ENCODE results near the gene MTHFS.

MTHFS gene

DNA sequence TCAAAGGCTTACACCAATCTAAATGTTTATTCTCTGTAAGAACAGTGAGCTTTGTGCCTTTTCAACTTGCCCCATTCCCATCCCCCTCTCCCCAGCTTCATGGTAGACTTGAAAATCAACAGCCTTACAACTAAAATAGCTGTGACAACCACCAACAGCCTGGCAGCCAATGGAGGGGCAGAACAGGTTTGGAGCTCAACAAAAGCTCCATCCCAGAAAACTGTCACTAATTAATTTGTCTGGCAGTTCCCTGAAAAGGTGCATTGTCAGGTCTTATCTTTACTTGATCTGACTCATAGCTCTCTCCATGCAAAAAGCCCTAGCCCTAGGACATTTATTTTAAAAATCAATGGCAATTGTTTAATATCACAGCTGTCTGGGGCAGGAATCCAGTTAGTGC lies 22.6 kb downstream of the MTHFS start:
- no peak for DNase-seq
- no peak for TF ChIP-seq GATA1 (IDR thresholded peaks at IDR 0.05; ENCODE audit: low read depth, low read length)
- TF ChIP-seq POLR2A (IDR thresholded peaks at IDR 0.05; ENCODE audit: low read length), result no peak

DNA sequence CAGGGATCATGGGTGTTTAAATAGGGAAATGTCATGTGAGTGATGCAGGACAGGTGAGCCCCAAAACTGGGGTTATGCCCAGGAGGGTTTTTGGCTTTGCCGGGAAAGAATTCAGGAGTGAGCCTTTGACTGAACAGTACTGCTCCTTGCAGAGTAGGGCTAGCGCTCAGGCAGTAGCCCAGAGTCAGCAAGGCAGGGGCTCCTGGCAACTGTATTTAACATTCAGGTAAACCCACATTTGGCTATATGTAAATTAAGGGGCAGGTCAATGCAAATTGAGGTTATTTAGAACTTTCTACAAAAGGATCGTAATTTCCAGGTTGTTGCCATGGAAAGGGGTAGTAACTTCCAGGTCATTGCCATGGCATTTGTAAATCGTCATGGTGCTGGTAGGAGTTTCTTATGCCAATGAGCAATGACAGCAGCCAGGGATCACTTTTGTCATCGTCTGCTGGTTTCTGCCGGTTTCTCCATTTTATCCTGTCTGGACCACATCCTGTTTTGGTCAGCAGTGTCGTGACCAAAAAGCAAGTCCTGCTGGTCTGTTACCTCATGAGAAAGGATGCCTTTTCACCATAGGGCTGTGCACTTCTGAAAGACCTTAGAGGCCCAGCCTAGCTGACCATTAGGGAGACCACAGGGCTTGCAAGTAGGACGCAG lies 24.3 kb downstream of the MTHFS start:
- no peak for DNase-seq
- TF ChIP-seq GATA1 (IDR thresholded peaks at IDR 0.05; ENCODE audit: low read depth, low read length) (no peak), POLR2A (IDR thresholded peaks at IDR 0.05; ENCODE audit: low read length) (no peak)

DNA sequence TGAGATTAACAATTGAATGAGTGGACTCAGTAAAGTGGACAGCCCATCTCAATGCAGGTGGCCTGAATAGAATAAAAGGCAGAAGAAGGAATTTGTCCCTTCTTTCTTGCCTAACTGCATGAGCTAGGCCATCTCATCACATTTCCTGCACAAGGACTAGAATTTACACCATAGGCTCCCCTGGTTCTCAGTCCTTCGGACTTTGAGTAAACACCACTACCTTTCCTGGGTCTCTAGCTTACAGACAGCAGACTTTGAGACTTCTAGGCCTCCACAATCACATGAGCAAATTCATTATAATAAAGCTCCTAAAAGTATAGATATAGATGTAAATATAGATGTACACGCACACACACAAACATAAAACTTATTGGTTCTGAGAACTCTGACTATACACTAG lies 28.3 kb downstream of the MTHFS start:
- DNase-seq, result no peak
- TF ChIP-seq POLR2A (IDR thresholded peaks at IDR 0.05; ENCODE audit: low read length), result no peak
- no peak for TF ChIP-seq GATA1 (IDR thresholded peaks at IDR 0.05; ENCODE audit: low read depth, low read length)

- no peak for DNase-seq
Observed at GRCh38 chr15:79863886-79864285, 32.9 kb downstream of the MTHFS start.

GRCh38 chr15:79862191-79862590 lies 34.6 kb downstream of the MTHFS start:
- TF ChIP-seq GATA1 (IDR thresholded peaks at IDR 0.05; ENCODE audit: low read depth, low read length) (no peak), POLR2A (IDR thresholded peaks at IDR 0.05; ENCODE audit: low read length) (no peak)
- DNase-seq, result no peak

More at GRCh38 chr15:79863886-79864285, 32.9 kb downstream of the MTHFS start:
- TF ChIP-seq POLR2A (IDR thresholded peaks at IDR 0.05; ENCODE audit: low read length), result no peak
- no peak for TF ChIP-seq GATA1 (IDR thresholded peaks at IDR 0.05; ENCODE audit: low read depth, low read length)

GRCh38 chr15:79860661-79861060 lies 36.2 kb downstream of the MTHFS start:
- no peak for TF ChIP-seq GATA1 (IDR thresholded peaks at IDR 0.05; ENCODE audit: low read depth, low read length)
- no peak for TF ChIP-seq POLR2A (IDR thresholded peaks at IDR 0.05; ENCODE audit: low read length)
- no peak for DNase-seq

DNA sequence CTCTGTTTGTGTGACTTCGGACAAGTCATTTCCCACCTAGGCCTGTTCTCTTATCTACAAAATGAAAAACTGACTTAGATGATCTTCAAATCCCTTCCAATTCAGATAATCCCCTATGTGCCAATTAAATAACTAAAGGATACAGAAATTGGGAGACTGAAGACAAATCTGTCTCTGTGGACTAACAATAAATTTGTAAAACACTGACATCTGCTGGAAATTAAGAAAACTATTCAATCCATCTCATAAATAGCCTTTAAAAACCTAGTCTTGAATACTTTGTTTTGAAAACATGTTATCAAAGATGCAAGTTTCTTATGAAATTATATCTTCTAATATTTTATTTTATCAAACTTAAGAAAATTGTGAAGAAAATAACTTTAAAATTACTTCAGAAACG lies 38.3 kb downstream of the MTHFS start:
- peak in 1 of 2 experiments; percentile 9 for DNase-seq
- TF ChIP-seq GATA1 (IDR thresholded peaks at IDR 0.05; ENCODE audit: low read depth, low read length) (no peak), POLR2A (IDR thresholded peaks at IDR 0.05; ENCODE audit: low read length) (no peak)

DNA sequence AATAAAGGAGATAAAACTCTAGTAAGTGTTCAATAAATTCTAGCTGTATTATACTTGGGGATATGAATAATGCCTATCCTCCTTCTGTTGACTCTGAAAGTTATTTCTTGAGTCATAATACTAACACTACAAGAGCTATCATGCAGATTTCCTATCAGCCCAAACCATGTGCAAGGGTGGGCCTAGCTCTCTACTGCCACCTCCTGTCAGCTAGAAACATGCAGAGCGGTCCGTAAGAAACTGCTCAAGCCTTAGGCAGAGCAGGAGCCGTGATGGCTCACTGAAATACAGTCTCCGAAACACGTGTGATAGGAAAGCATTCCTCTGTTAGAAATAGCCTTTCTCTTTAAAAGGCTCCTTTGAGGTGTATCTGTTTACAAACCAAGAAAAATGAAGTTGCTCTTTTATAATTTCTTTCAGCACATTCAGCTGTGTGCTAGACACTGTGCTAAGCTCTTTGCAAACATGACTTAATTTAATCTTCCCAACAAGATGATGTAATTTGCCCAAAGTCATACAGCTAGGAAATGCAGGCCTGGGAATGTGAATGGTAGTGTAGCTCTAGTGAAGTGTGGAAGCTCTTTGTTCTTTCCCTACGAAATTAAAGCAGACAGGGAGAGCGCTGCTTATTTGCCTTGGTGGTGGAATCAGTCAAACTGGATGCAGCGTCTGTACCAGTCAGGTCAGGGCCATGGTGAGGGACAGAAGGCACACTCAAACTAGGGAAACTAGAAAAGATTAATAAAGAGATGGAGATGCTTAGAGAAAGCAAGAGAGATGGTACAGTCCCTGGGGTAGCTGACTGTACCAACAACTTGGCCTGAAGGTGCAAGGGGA lies 43.1 kb downstream of the MTHFS start:
- DNase-seq, result peak; percentile 89 to 91
- TF ChIP-seq GATA1 (IDR thresholded peaks at IDR 0.05; ENCODE audit: low read depth, low read length) (no peak), POLR2A (IDR thresholded peaks at IDR 0.05; ENCODE audit: low read length) (no peak)

DNA sequence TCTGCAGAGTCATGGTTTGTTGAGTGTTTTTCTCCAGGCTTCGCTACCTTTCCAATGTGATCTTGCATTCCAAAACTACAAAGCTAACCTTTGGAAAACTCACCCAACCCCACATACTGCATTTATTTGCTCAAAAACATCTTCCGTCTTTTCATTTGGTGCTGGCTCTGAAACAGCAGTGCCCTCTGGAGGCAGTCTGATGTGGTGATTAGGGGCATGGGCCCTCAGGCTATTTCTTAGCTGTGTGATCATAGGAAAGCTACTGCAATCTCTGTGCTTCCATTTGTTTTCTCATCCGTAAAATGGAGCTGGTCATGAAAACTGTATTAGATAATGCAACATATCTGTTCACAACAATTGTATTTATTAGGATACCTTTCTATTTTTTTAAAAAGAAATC lies 47.0 kb downstream of the MTHFS start:
- DNase-seq, result peak; percentile 25 to 51
- TF ChIP-seq POLR2A (IDR thresholded peaks at IDR 0.05; ENCODE audit: low read length) (no peak), GATA1 (IDR thresholded peaks at IDR 0.05; ENCODE audit: low read depth, low read length) (no peak)

DNA sequence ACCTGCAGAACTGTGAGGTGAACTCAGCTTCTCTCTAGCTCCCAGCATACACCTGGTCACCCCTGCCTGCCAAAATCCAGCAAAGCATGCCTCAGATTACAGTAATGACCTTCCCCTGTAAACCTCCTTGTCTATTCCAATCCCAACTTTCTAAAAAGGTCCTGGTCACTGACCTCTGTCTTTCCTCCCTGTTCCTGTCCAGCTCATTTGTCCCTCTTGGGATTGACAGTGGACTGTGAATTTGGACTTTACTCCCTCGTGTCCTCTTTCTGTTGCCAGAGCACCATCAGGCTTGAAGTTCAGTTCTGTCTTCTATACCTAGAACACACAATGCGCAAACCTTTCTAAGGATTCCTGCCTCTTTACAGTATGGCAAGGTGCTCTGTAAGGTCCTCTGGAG lies 50.3 kb downstream of the MTHFS start:
- no peak for DNase-seq
- TF ChIP-seq GATA1 (IDR thresholded peaks at IDR 0.05; ENCODE audit: low read depth, low read length), result no peak
- no peak for TF ChIP-seq POLR2A (IDR thresholded peaks at IDR 0.05; ENCODE audit: low read length)

DNA sequence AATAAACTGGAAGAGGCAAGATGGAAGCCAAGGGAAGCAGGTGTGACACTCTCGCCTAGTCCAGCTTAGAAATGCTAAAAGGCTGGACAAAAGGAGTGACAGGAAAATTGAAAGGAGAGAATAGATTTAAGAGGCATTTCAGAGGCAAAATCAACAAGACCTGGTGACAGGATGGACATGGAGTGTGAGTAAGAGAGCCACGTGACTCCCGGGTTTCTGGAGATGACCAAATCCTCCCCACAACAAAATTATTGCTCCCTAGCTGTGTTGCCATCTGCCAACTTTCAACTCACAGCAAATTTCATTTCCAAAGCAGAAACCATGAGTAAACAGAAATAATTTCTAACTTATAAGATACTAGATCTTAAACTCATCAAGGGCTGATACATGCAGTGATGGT lies 52.6 kb downstream of the MTHFS start:
- DNase-seq, result no peak

DNA sequence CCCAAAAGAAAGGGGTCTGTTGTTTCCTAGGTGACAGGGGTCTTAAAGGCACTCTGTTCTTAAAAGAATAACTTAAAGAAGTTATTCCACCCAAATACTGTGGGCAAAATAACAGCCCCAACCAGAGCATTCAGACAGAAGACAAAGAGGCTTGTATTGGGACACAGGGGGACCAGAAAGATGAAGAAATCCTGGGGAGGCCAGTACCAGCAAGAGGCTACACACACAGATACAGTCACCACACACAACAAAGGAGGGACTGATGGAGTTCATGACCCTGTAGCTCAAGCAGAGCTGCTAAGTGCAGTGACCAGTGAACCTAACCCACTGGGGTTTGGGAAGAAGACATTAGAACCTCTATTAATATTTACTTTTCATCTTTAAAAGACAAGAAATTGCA lies 59.0 kb downstream of the MTHFS start:
- no peak for DNase-seq
- TF ChIP-seq GATA1 (IDR thresholded peaks at IDR 0.05; ENCODE audit: low read depth, low read length) (no peak), POLR2A (IDR thresholded peaks at IDR 0.05; ENCODE audit: low read length) (no peak)

More for the DNA sequence above, 52.6 kb downstream of the MTHFS start:
- no peak for TF ChIP-seq POLR2A (IDR thresholded peaks at IDR 0.05; ENCODE audit: low read length)
- TF ChIP-seq GATA1 (IDR thresholded peaks at IDR 0.05; ENCODE audit: low read depth, low read length), result no peak

GRCh38 chr15:79834495-79834894 lies 62.3 kb downstream of the MTHFS start:
- no peak for TF ChIP-seq GATA1 (IDR thresholded peaks at IDR 0.05; ENCODE audit: low read depth, low read length)
- TF ChIP-seq POLR2A (IDR thresholded peaks at IDR 0.05; ENCODE audit: low read length), result no peak
- DNase-seq, result no peak

DNA sequence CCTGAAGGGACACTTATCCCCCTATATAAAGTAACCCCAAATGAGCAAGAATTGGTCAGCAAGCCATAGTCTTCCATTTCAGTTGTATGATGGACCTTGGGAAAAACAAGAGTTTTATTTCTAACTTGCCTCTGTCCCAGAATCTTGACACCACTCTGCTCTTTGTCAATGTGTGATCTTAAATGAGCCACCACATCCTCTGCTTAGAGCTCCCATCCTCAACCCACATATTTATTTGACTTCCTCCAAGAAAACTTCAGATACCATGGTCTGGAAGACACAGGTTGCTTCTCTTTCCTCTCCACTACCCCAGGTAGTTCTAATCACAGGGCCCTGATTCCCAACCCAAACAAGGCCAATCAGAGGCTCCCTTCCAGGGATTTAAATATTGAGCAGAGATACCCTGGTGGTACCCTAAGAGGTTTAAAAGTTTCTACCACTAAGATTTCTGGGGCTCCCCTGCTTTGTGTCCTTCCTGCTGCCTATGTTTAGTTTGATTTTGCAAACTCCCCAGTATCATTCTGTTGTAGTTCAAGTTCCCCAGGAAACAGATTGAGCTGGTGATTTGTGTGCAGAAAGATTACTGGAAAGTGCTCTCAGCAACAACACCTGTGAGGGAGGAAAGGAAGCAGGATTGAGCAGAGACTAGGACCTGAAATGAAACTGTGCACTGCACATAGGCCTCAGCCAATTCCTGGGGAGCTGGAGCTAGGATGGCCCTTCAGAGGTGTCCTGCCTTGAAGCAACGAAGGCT lies 64.3 kb downstream of the MTHFS start:
- TF ChIP-seq POLR2A (IDR thresholded peaks at IDR 0.05; ENCODE audit: low read length) (no peak), GATA1 (IDR thresholded peaks at IDR 0.05; ENCODE audit: low read depth, low read length) (no peak)
- no peak for DNase-seq
